ENCODE measurements around the gene STX1B. TPM values are rescaled to one million over a fixed set of nuclear protein-coding genes. Genes with fewer than 3 reads are reported as not detected.
"Not testable (repeated sequence)": the region's sequence is repeated elsewhere in the genome, so short reads cannot be mapped to it uniquely, and the experiment has no call there.

Gene STX1B
- total RNA-seq, 1 donor from 2014 or later, result 4.9 TPM

DNA sequence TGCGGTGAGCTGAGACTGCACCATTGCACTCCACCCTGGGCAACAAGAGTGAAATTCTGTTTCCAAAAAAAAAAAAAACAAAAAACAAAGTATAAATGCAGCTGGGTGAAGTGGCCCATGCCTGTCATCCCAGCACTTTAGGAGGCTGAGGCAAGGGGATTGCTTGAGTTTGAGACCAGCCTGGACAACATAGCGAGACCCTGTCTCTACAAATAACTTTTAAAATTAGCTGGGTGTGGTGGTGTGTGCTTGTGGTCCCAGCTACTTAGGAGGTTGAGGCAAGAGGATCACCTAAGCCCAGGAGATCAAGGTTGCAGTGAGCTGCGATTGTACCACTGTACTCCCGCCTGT, 12.8 kb upstream of the STX1B start:
- Mint-ChIP-seq H3K27ac (no peak overlapping the region), H3K9me3 (no peaks in the 10 kb centered on the region), H3K27me3 (ENCODE audit: low read depth) (no peaks in the 10 kb centered on the region), H3K4me1 (no peaks in the 10 kb centered on the region), H3K36me3 (no peaks in the 10 kb centered on the region), H3K4me3 (no peak overlapping the region)
- DNase-seq (ENCODE audit: low spot score in 2 of 2, unreplicated experiment in 2 of 2), result no peak
- no peak for TF ChIP-seq CTCF (IDR thresholded peaks at IDR 0.05; ENCODE audit: unreplicated experiment)

- no peak for TF ChIP-seq CTCF (IDR thresholded peaks at IDR 0.05; ENCODE audit: unreplicated experiment)
- H3K27me3 Mint-ChIP-seq (ENCODE audit: low read depth), result no peaks in the 10 kb centered on the region
- no peak overlapping the region for H3K27ac Mint-ChIP-seq
- no peaks in the 10 kb centered on the region for H3K4me1 Mint-ChIP-seq
- DNase-seq (ENCODE audit: low spot score in 2 of 2, unreplicated experiment in 2 of 2), result no peak
- no peak overlapping the region for H3K4me3 Mint-ChIP-seq
- H3K36me3 Mint-ChIP-seq, result no peaks in the 10 kb centered on the region
- no peaks in the 10 kb centered on the region for H3K9me3 Mint-ChIP-seq
Observed at GRCh38 chr16:31022544-31023251, 12.3 kb upstream of the STX1B start.

DNA sequence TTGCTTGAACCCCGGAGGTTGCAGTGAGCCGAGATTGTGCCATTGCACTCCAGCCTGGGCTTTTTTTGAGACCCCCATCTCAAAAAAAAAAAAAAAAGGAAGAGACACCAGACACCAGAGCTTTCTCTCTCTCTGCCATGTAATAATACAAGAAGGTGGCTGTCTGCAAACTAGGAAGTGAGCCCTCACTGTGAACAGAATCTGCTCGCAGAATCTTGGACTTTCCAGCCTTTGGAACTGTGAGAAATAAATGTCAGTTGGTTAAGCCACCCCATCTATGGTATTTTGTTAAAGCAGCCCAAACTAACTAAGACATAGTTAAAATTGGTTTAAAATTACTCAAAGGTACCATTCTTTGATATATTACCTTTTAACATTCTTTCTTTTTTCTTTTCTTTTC, 10.1 kb upstream of the STX1B start:
- no peak overlapping the region for H3K27ac Mint-ChIP-seq

GRCh38 chr16:31017756-31018155, 7.3 kb upstream of the STX1B start:
- H3K4me3 Mint-ChIP-seq; DNase-seq (ENCODE audit: low spot score in 2 of 2, unreplicated experiment in 2 of 2); H3K36me3 Mint-ChIP-seq; H3K9me3 Mint-ChIP-seq; H3K27ac Mint-ChIP-seq; H3K4me1 Mint-ChIP-seq: not testable (repeated sequence)
- peaks cover 27% of the 10 kb centered on the region for H3K27me3 Mint-ChIP-seq (ENCODE audit: low read depth)

More for the DNA sequence above, 10.1 kb upstream of the STX1B start:
- H3K4me3 Mint-ChIP-seq, result no peak overlapping the region
- no peak for DNase-seq (ENCODE audit: low spot score in 2 of 2, unreplicated experiment in 2 of 2)
- no peaks in the 10 kb centered on the region for H3K4me1 Mint-ChIP-seq
- H3K36me3 Mint-ChIP-seq, result no peaks in the 10 kb centered on the region
- no peaks in the 10 kb centered on the region for H3K9me3 Mint-ChIP-seq
- TF ChIP-seq CTCF (IDR thresholded peaks at IDR 0.05; ENCODE audit: unreplicated experiment), result no peak
- H3K27me3 Mint-ChIP-seq (ENCODE audit: low read depth), result peaks cover 2% of the 10 kb centered on the region

GRCh38 chr16:31016018-31016417, 5.6 kb upstream of the STX1B start:
- no peak overlapping the region for H3K27ac Mint-ChIP-seq
- no peak for TF ChIP-seq CTCF (IDR thresholded peaks at IDR 0.05; ENCODE audit: unreplicated experiment)
- peaks cover 2% of the 10 kb centered on the region for H3K4me1 Mint-ChIP-seq
- DNase-seq (ENCODE audit: low spot score in 2 of 2, unreplicated experiment in 2 of 2), result no peak
- no peaks in the 10 kb centered on the region for H3K36me3 Mint-ChIP-seq
- no peaks in the 10 kb centered on the region for H3K9me3 Mint-ChIP-seq
- H3K27me3 Mint-ChIP-seq (ENCODE audit: low read depth), result peaks cover 44% of the 10 kb centered on the region
- no peak overlapping the region for H3K4me3 Mint-ChIP-seq

- H3K36me3 Mint-ChIP-seq; H3K9me3 Mint-ChIP-seq; H3K4me1 Mint-ChIP-seq; H3K27ac Mint-ChIP-seq; H3K4me3 Mint-ChIP-seq; DNase-seq (ENCODE audit: low spot score in 2 of 2, unreplicated experiment in 2 of 2): not testable (repeated sequence)
- peaks cover 67% of the 10 kb centered on the region for H3K27me3 Mint-ChIP-seq (ENCODE audit: low read depth)
Observed at GRCh38 chr16:31013292-31013691, 2.9 kb upstream of the STX1B start.

DNA sequence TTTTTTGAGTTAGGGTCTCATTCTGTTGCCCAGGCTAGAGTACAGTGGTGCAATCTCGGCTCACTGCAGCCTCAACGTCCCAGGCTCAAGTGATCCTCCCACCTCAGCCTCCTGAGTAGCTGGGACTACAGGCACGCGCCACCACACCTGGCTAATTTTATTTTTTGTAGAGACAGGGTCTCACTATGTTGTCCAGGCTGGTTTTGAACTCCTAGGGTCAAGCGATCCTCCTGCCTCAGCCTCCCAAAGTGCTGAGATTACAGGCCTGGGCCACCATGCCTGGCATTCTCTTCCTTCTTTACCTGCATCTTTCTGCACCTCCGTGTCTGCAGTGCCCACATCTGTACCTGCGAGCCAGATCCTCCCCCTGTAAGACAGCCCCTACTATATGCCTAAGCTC, 1.4 kb upstream of the STX1B start:
- H3K27ac Mint-ChIP-seq; H3K4me1 Mint-ChIP-seq; H3K9me3 Mint-ChIP-seq; DNase-seq (ENCODE audit: low spot score in 2 of 2, unreplicated experiment in 2 of 2); H3K36me3 Mint-ChIP-seq: not testable (repeated sequence)
- H3K27me3 Mint-ChIP-seq (ENCODE audit: low read depth), result peaks cover 77% of the 10 kb centered on the region
- H3K4me3 Mint-ChIP-seq, result peak overlapping the region; percentile 66

All from mesothelial cell of epicardium (in vitro differentiated cells).